Measurements from ENCODE around the gene SPRY1. TPM values are rescaled to one million over a fixed set of nuclear protein-coding genes. Genes with fewer than 3 reads are reported as not detected.

Gene SPRY1
- total and polyA plus RNA-seq, 2 of the 8 experiments (the other 6 are each of a cell fraction or from before 2014, with no cell fraction given) = 11.7 to 56.2 TPM

- TF ChIP-seq RXRA (IDR thresholded peaks at IDR 0.05; ENCODE audit: insufficient read depth, low read depth, low read length) = no peak
- TF ChIP-seq, protein P1, sequence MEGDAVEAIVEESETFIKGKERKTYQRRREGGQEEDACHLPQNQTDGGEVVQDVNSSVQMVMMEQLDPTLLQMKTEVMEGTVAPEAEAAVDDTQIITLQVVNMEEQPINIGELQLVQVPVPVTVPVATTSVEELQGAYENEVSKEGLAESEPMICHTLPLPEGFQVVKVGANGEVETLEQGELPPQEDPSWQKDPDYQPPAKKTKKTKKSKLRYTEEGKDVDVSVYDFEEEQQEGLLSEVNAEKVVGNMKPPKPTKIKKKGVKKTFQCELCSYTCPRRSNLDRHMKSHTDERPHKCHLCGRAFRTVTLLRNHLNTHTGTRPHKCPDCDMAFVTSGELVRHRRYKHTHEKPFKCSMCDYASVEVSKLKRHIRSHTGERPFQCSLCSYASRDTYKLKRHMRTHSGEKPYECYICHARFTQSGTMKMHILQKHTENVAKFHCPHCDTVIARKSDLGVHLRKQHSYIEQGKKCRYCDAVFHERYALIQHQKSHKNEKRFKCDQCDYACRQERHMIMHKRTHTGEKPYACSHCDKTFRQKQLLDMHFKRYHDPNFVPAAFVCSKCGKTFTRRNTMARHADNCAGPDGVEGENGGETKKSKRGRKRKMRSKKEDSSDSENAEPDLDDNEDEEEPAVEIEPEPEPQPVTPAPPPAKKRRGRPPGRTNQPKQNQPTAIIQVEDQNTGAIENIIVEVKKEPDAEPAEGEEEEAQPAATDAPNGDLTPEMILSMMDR (IDR thresholded peaks at IDR 0.05; ENCODE audit: control extremely low read depth in 1 of 3, insufficient read depth in 1 of 3, low read depth in 1 of 3, low read length in 3 of 3) = no peak
- TF ChIP-seq TEAD4 (IDR thresholded peaks at IDR 0.05; ENCODE audit: low read depth, low read length) = peak; percentile 68; the same call in 1 of the 2 replicates
- peak; percentile 54; the same call in 1 of the 2 replicates for TF ChIP-seq YY1 (IDR thresholded peaks at IDR 0.05; ENCODE audit: low read depth, low read length)
- no peak for TF ChIP-seq MAFK (IDR thresholded peaks at IDR 0.05; ENCODE audit: low read depth, low read length)
- TF ChIP-seq EGR1 (IDR thresholded peaks at IDR 0.05; ENCODE audit: borderline replicate concordance, low read depth, low read length) = peak; percentile 24; the same call in 1 of the 2 replicates
- peak; percentile 39; the same call in 1 of the 2 replicates for TF ChIP-seq SP4 (IDR thresholded peaks at IDR 0.05; ENCODE audit: low read length)
- TF ChIP-seq NANOG (IDR thresholded peaks at IDR 0.05; ENCODE audit: insufficient read depth, low read depth, low read length, poor library complexity, severe bottlenecking) = no peak
- peak; percentile 94 for TF ChIP-seq ASH2L (IDR thresholded peaks at IDR 0.05; ENCODE audit: low read length)
- TF ChIP-seq POLR2A (IDR thresholded peaks at IDR 0.05; ENCODE audit: control extremely low read depth in 1 of 2, low read depth in 2 of 2, low read length in 2 of 2) = no peak
- TF ChIP-seq, protein P2, sequence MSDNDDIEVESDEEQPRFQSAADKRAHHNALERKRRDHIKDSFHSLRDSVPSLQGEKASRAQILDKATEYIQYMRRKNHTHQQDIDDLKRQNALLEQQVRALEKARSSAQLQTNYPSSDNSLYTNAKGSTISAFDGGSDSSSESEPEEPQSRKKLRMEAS (IDR thresholded peaks at IDR 0.05) = peak; percentile 50; the same call in 1 of the 2 replicates
- peak; percentile 67 for TF ChIP-seq CTBP2 (IDR thresholded peaks at IDR 0.05; ENCODE audit: borderline replicate concordance, insufficient read depth, insufficient read length, low read length)
These were observed 47.7 kb downstream of the SPRY1 start (continued) for GRCh38 chr4:123444290-123444731.
